ENCODE measurements around the gene TOGARAM1.

TOGARAM1 gene

DNA sequence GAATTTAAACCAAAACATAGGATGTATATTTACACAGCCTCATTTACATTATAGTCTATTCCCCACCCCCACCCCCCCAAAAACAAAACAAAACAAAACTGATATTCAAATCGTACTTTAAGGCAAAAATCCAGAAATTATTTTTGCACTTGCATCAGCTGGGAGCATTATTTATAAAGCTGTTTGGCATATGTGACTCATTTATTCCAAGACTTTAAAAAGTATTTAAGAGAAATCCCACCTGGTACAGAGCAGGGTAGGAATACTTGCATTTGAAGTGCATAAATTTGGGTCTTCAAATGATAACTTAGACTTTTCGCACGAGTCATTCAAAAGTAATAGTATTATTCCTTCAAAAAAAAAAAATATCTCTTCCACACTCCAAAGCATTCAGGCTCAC is 1.3 kb upstream of the TOGARAM1 start:
- ChIA-PET POLR2A (interaction anchor here (0.6 kb wide), 1 partner anchor 31 kb away, joined by 6 read pairs; no protein-coding TSS in a partner anchor), CTCF (interaction anchor here (1.0 to 2.9 kb wide), 5 partner anchors 8 to 197 kb away, joined by 3 to 8 read pairs (median 4); no protein-coding TSS in a partner anchor)
- TF ChIP-seq, protein P1, sequence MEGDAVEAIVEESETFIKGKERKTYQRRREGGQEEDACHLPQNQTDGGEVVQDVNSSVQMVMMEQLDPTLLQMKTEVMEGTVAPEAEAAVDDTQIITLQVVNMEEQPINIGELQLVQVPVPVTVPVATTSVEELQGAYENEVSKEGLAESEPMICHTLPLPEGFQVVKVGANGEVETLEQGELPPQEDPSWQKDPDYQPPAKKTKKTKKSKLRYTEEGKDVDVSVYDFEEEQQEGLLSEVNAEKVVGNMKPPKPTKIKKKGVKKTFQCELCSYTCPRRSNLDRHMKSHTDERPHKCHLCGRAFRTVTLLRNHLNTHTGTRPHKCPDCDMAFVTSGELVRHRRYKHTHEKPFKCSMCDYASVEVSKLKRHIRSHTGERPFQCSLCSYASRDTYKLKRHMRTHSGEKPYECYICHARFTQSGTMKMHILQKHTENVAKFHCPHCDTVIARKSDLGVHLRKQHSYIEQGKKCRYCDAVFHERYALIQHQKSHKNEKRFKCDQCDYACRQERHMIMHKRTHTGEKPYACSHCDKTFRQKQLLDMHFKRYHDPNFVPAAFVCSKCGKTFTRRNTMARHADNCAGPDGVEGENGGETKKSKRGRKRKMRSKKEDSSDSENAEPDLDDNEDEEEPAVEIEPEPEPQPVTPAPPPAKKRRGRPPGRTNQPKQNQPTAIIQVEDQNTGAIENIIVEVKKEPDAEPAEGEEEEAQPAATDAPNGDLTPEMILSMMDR (IDR thresholded peaks at IDR 0.05; ENCODE audit: control extremely low read depth, extremely low read depth, low read depth, missing control alignments): no peak
- DNase-seq (ENCODE audit: extremely low spot score): no peak

DNA sequence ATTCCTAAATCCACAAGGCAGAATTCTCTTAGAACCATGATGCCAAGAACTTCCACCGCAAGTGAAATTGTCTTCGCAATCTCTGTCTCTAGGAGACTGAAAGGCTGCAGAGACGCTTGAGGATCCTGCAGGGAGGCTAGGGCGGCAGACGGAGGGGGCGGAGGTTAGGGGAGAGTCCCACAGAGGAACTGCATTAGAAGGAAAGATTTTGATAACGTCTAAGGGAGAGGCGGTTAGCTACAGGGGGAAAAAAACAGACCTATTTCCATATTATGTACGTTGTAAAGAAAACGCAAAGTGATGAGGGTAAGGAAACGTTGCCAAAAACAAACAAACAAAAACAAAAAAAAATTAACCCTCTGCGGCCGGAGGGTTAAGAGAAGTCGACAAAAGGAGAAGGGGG is 838 bp upstream of the TOGARAM1 start:
- TF ChIP-seq, protein P1 (IDR thresholded peaks at IDR 0.05; ENCODE audit: control extremely low read depth, extremely low read depth, low read depth, missing control alignments): no peak
- DNase-seq (ENCODE audit: extremely low spot score): peak; percentile 45
- ChIA-PET POLR2A (interaction anchor here (0.6 kb wide), 1 partner anchor 31 kb away, joined by 6 read pairs; no protein-coding TSS in a partner anchor), CTCF (interaction anchor here (0.7 to 2.9 kb wide), 8 partner anchors 9 to 292 kb away, joined by 3 to 8 read pairs (median 4); partner anchors contain the start of gene MIS18BP1)

DNA sequence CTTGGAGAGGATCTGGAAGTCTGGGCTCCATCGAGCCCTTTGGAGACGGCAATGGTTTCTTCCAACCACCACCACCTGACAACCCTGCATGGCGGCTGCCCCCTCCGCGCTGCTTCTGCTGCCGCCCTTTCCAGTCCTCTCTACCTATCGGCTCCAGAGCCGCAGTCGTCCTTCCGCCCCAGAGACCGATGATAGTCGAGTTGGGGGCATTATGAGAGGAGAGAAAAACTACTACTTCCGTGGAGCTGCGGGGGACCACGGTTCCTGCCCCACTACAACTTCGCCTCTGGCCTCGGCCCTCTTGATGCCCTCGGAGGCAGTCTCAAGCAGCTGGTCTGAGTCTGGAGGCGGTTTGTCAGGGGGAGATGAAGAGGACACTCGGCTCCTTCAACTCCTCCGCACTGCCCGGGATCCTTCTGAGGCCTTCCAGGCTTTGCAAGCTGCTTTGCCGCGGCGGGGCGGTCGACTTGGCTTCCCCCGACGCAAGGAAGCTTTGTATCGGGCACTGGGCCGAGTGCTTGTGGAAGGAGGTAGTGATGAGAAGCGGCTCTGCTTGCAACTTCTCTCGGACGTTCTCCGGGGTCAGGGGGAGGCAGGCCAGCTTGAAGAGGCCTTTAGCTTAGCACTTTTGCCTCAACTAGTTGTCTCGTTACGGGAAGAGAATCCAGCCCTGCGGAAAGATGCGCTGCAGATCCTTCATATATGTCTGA is 499 bp downstream of the TOGARAM1 start:
- POLR2A ChIA-PET: interaction anchor here (1.3 kb wide), 1 partner anchor 172 kb away, joined by 3 read pairs; the partner anchor contains the start of gene FKBP3
- TF ChIP-seq, protein P1 (IDR thresholded peaks at IDR 0.05; ENCODE audit: control extremely low read depth, extremely low read depth, low read depth, missing control alignments): no peak
- peak; percentile 53 for DNase-seq (ENCODE audit: extremely low spot score)
- CTCF ChIA-PET: interaction anchor here (0.8 to 2.9 kb wide), 12 partner anchors 10 to 291 kb away, joined by 3 to 8 read pairs (median 4); no protein-coding TSS in a partner anchor

DNA sequence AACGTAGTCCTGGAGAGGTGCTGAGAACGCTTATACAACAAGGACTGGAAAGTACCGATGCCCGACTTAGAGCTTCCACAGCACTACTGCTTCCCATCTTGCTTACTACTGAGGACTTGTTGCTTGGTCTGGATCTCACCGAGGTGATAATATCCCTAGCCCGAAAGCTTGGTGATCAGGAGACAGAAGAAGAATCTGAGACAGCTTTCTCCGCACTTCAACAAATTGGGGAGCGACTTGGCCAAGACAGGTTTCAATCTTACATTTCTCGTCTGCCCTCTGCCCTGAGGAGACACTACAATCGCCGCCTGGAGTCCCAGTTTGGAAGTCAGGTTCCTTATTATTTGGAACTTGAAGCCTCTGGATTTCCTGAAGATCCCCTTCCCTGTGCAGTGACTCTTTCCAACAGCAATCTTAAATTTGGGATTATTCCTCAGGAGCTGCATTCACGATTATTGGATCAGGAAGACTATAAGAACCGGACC is 1.1 kb downstream of the TOGARAM1 start:
- ChIA-PET POLR2A (no interaction called here), CTCF (interaction anchor here (0.8 to 2.5 kb wide), 7 partner anchors 15 to 290 kb away, joined by 3 to 8 read pairs (median 4); no protein-coding TSS in a partner anchor)
- TF ChIP-seq, protein P1 (IDR thresholded peaks at IDR 0.05; ENCODE audit: control extremely low read depth, extremely low read depth, low read depth, missing control alignments): no peak

DNA sequence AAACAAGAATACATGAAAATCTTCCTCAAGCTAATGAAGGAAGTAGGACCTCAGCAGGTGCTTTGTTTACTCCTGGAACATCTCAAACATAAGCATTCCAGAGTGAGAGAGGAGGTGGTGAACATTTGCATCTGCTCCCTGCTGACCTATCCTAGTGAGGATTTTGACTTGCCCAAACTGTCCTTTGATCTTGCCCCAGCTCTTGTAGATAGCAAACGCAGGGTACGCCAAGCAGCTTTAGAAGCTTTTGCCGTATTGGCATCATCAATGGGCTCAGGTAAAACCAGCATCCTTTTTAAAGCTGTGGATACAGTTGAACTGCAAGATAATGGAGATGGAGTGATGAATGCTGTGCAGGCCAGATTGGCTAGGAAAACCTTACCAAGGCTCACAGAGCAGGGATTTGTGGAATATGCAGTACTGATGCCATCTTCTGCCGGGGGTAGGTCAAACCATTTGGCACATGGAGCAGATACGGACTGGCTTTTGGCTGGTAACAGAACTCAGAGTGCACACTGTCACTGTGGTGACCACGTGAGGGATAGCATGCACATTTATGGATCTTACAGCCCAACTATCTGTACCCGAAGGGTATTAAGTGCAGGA is 1.9 kb downstream of the TOGARAM1 start:
- DNase-seq (ENCODE audit: extremely low spot score): no peak
- POLR2A ChIA-PET: no interaction called here
- CTCF ChIA-PET: interaction anchor here (1.3 to 2.5 kb wide), 3 partner anchors 13 to 38 kb away, joined by 3 to 8 read pairs (median 5); no protein-coding TSS in a partner anchor
- TF ChIP-seq, protein P1 (IDR thresholded peaks at IDR 0.05; ENCODE audit: control extremely low read depth, extremely low read depth, low read depth, missing control alignments): no peak

More for the DNA sequence above, 1.1 kb downstream of the TOGARAM1 start:
- DNase-seq (ENCODE audit: extremely low spot score): no peak

DNA sequence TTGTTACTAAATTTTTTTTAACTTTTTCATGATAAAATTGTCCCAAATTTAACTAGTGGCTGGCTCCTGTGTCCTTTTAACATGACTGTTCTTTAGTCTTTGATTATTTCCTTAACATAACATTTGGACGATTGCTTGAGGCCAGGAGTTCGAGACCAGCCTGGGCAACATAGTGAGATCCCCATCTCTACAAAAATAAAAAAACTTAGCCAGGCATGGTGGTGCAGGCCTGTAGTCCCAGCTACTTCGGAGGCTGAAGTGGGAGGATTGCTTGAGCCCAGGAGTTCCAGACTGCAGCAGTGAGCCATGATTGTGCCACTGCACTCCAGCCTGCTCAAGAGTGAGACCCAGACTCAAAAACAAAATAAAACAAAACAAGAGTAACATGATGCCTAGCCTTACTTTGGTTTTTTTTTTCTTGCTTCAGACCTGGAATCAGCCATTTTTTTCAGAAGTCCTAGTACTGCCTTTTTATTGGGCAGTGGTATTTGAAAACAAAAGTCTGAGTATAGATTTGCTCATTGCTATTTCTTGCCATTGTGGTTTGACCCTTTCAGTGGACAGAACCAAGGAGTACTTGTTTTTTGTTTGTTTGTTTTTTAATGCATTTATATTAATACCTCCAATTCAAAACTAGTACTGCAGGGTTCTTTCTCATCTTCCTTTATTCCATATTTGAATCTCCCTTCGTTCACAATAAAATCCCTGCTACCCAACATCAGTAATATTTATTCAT is 4.8 kb downstream of the TOGARAM1 start:
- POLR2A ChIA-PET: no interaction called here
- no peak for DNase-seq (ENCODE audit: extremely low spot score)
- CTCF ChIA-PET: no interaction called here
- TF ChIP-seq, protein P1 (IDR thresholded peaks at IDR 0.05; ENCODE audit: control extremely low read depth, extremely low read depth, low read depth, missing control alignments): no peak

All from GM10248 (cell line).